ENCODE data around the gene BCAS2.

DNA sequence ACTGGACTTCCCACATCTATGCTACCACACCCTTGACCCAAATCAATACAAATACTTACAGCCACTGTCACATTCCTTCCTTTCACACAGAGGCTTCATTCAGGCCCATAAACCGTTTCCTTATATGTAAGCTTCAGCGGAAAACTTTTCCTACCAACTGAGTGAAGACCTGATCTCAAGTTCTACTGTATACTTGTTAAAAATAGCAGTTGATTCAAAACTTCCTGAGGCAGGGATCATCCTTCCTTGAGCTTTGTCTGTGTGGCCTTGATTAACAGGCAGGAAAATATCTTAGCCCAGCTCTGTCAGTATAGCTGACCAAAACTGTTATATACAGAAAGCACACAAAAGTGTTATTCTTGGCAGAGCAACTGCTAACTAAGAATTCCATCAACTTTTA is 45.7 kb upstream of the BCAS2 start:
- no peak for TF ChIP-seq POLR2A (IDR thresholded peaks at IDR 0.05; ENCODE audit: low read length)
- TF ChIP-seq GATA1 (IDR thresholded peaks at IDR 0.05; ENCODE audit: low read depth, low read length): no peak
